Measurements from ENCODE around the gene LGR4. TPM values are rescaled to one million over a fixed set of nuclear protein-coding genes. Genes with fewer than 3 reads are reported as not detected.

The LGR4 gene
- total RNA-seq, 1 experiment from 2014 or later: 37.1 TPM

- no peak for TF ChIP-seq CTCF (IDR thresholded peaks at IDR 0.05; ENCODE audit: insufficient read depth in 1 of 2, low read depth in 1 of 2, low read length in 1 of 2, severe bottlenecking in 1 of 2, unreplicated experiment in 1 of 2)
- no peaks in the 10 kb centered on the region for H3K9me3 ChIP-seq
- H3K4me1 ChIP-seq: peaks cover 54% of the 10 kb centered on the region
- ChIA-PET CTCF (interaction anchor here (0.7 kb wide), 1 partner anchor 804 kb away, joined by 4 read pairs; no protein-coding TSS in a partner anchor), POLR2A (no interaction called here)
- Mint-ChIP-seq H3K27me3 (ENCODE audit: insufficient read depth, unreplicated experiment) (no peaks in the 10 kb centered on the region), H3K4me3 (ENCODE audit: unreplicated experiment) (peak overlapping the region; percentile 73), H3K36me3 (ENCODE audit: insufficient read depth, unreplicated experiment) (peaks cover 7% of the 10 kb centered on the region), H3K9me3 (ENCODE audit: unreplicated experiment) (no peaks in the 10 kb centered on the region), H3K27ac (ENCODE audit: unreplicated experiment) (peak overlapping the region; percentile 7), H3K4me1 (ENCODE audit: low read depth, unreplicated experiment) (peaks cover 16% of the 10 kb centered on the region)
- intact Hi-C loops (cut with micrococcal nuclease; ENCODE audit: unreplicated experiment): no loop called here
- no peak for DNase-seq
- no peaks in the 10 kb centered on the region; the same call in 1 of the 2 replicates for H3K36me3 ChIP-seq (ENCODE audit: control insufficient read depth, insufficient read depth, low read length)
- no peaks in the 10 kb centered on the region for H3K27me3 ChIP-seq (replicated peaks; ENCODE audit: control insufficient read depth, insufficient read depth, low read length)
- BruUV-seq (replicated peaks): no TSS peak
- no peak overlapping the region for H3K4me3 ChIP-seq (ENCODE audit: low read depth, low read length)
These were observed 3.4 kb downstream of the LGR4 start for GRCh38 chr11:27468995-27469695.

GRCh38 chr11:27468209-27468994, 4.2 kb downstream of the LGR4 start:
- H3K4me1 Mint-ChIP-seq (ENCODE audit: low read depth, unreplicated experiment): peaks cover 22% of the 10 kb centered on the region
- H3K36me3 ChIP-seq (ENCODE audit: control insufficient read depth, insufficient read depth, low read length): no peaks in the 10 kb centered on the region; the same call in 1 of the 2 replicates
- H3K27me3 ChIP-seq (replicated peaks; ENCODE audit: control insufficient read depth, insufficient read depth, low read length): no peaks in the 10 kb centered on the region
- no peak for DNase-seq
- no peak overlapping the region for H3K4me3 ChIP-seq (ENCODE audit: low read depth, low read length)
- H3K4me1 ChIP-seq: peaks cover 54% of the 10 kb centered on the region
- H3K4me3 Mint-ChIP-seq (ENCODE audit: unreplicated experiment): no peak overlapping the region
- H3K27ac Mint-ChIP-seq (ENCODE audit: unreplicated experiment): peak overlapping the region; percentile 7
- POLR2A ChIA-PET: no interaction called here
- intact Hi-C loops (cut with micrococcal nuclease; ENCODE audit: unreplicated experiment): no loop called here
- no peak for TF ChIP-seq CTCF (IDR thresholded peaks at IDR 0.05; ENCODE audit: insufficient read depth in 1 of 2, low read depth in 1 of 2, low read length in 1 of 2, severe bottlenecking in 1 of 2, unreplicated experiment in 1 of 2)
- no peaks in the 10 kb centered on the region for H3K9me3 Mint-ChIP-seq (ENCODE audit: unreplicated experiment)
- no TSS peak for BruUV-seq (replicated peaks)
- peaks cover 7% of the 10 kb centered on the region for H3K36me3 Mint-ChIP-seq (ENCODE audit: insufficient read depth, unreplicated experiment)
- no peaks in the 10 kb centered on the region for H3K27me3 Mint-ChIP-seq (ENCODE audit: insufficient read depth, unreplicated experiment)
- CTCF ChIA-PET: interaction anchor here (0.7 kb wide), 2 partner anchors 263 to 804 kb away, joined by 4 to 5 read pairs; no protein-coding TSS in a partner anchor
- no peaks in the 10 kb centered on the region for H3K9me3 ChIP-seq

- H3K4me1 ChIP-seq: peaks cover 51% of the 10 kb centered on the region
- DNase-seq: no peak
These were observed 5.2 kb downstream of the LGR4 start for GRCh38 chr11:27467181-27467913.

More at GRCh38 chr11:27467181-27467913, 5.2 kb downstream of the LGR4 start:
- Mint-ChIP-seq H3K27me3 (ENCODE audit: insufficient read depth, unreplicated experiment) (no peaks in the 10 kb centered on the region), H3K9me3 (ENCODE audit: unreplicated experiment) (no peaks in the 10 kb centered on the region), H3K36me3 (ENCODE audit: insufficient read depth, unreplicated experiment) (peaks cover 1% of the 10 kb centered on the region), H3K27ac (ENCODE audit: unreplicated experiment) (no peak overlapping the region), H3K4me1 (ENCODE audit: low read depth, unreplicated experiment) (peaks cover 29% of the 10 kb centered on the region), H3K4me3 (ENCODE audit: unreplicated experiment) (no peak overlapping the region)
- no peak for TF ChIP-seq CTCF (IDR thresholded peaks at IDR 0.05; ENCODE audit: insufficient read depth in 1 of 2, low read depth in 1 of 2, low read length in 1 of 2, severe bottlenecking in 1 of 2, unreplicated experiment in 1 of 2)
- intact Hi-C loops (cut with micrococcal nuclease; ENCODE audit: unreplicated experiment): no loop called here
- Histone ChIP-seq H3K27me3 (replicated peaks; ENCODE audit: control insufficient read depth, insufficient read depth, low read length) (no peaks in the 10 kb centered on the region), H3K9me3 (no peaks in the 10 kb centered on the region), H3K36me3 (ENCODE audit: control insufficient read depth, insufficient read depth, low read length) (no peaks in the 10 kb centered on the region; the same call in none of the 2 replicates), H3K4me3 (ENCODE audit: low read depth, low read length) (no peak overlapping the region)
- CTCF ChIA-PET: no interaction called here
- POLR2A ChIA-PET: no interaction called here
- BruUV-seq (replicated peaks): no TSS peak
